Endothelial cell of hepatic sinusoid (primary cell): ENCODE measurements around the gene SMC1B.

Experiments
- in situ Hi-C: cut with HindIII; loops from 2 replicates; pipeline ENCODE4 v1.10.0; 2017; ENCODE audit warnings: low sequenced_read_pairs

SMC1B gene

GRCh38 chr22:45324311-45324711 lies 89.1 kb downstream of the SMC1B start:
- in situ Hi-C loops: no loop called here

DNA sequence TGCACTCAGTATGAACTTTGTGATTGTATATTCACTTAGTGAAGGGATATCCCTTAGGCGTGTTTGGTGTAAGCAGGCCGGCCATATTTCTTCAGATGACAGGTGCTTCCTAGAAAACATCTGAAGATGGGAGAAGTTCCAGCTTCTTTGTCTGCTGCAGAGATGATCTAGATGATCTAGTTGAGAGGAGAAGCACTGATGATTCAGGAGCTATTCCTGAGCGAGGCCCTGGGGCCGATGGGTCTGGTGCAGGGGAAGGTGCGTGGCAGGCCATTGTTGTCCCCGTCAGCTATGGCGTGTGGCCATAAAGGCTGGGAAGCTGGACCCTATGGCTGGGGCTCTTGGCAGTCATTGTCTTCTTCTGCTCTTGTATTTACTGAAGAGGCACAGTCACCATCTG lies 89.7 kb downstream of the SMC1B start:
- in situ Hi-C loops: no loop called here

- in situ Hi-C loops: no loop called here
Measured at GRCh38 chr22:45322873-45323525, 90.4 kb downstream of the SMC1B start.

DNA sequence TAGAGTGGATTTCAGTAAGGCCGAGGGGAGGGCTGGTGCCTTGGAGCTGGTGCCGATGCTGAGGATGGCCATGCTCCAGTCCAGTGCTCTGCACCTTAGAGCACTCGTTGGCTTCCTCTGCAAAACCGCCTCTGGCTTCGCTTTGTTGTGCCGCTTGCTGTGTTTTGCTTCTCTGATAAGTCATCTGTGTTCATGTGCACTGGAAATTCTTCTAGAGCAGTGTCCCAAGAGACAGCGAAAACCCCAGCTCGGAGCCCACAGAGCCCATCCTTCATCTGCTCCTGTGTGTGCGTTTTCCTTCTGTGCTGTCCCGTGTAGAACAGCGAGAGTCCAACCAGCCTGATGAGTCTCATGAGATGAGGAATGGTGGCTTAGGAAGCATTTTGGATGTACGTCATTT lies 91.6 kb downstream of the SMC1B start:
- in situ Hi-C loops: no loop called here

DNA sequence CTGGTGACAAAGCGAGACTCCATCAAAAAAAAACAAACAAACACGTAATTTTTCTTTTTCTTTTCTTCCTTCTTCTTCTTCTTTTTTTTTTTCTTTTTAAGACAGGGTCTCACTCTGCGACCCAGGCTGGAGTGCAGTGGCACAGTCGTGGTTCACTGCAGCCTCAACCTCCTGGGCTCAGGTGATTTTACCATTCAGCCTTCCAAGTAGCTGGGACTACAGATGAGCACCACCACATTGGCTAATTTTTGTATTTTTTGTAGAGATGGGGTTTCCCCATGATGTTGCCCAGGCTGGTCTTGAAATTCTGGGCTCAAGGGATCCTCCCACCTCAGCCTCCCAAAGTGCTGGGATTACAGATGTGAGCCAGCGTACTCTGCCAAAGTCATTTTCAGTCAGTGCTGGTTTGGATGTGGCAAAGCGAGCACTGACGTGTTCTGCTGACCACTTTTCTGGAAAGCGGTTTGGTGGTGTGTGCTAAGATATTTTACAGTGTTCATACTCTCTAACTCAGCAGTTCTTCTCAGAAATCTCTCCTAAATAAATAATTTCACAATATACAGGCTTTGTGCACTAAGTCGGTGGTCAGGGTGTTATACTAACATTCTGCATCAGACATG lies 92.9 kb downstream of the SMC1B start:
- in situ Hi-C loops: no loop called here

GRCh38 chr22:45319324-45319685 lies 94.1 kb downstream of the SMC1B start:
- in situ Hi-C loops: no loop called here

- in situ Hi-C loops: no loop called here
Measured at GRCh38 chr22:45318558-45319323, 94.7 kb downstream of the SMC1B start.

- in situ Hi-C loops: no loop called here
Measured at GRCh38 chr22:45318168-45318557, 95.2 kb downstream of the SMC1B start.

GRCh38 chr22:45317551-45318167 lies 95.7 kb downstream of the SMC1B start:
- in situ Hi-C loops: no loop called here

DNA sequence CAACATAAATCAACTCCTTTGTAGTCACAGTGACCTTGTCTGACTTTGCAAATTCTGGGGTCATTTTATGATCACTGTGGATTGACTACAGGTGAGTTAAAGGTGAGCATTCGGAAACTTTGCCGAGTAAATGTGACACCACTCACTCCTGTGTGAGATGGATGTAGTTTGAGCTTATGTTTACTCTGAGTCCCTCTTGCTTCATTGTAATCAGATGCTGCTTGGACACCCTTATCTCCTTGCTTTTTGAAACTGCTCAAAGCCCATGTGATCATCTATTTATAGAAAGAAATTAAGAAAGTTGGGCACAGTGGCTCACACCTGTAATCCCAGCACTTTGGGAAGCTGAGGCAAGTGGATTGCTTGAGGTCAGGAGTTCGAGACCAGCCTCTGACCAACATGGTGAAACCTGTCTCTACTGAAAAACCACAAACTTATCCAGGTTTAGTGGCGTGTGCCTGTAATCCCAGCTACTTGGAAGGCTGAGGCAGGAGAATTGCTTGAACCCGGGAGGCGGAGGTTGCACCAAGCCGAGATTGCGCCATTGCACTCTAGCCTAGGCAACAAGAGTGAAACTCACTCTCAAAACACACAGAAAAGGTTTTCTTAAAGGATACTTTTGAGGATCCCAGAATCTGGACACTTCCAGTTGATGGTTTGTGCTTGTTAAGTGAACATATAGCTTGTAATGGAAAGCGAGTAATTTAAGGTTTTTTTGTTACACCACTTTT lies 96.4 kb downstream of the SMC1B start:
- in situ Hi-C loops: no loop called here

- in situ Hi-C loops: no loop called here
Measured at GRCh38 chr22:45314786-45315185, 98.6 kb downstream of the SMC1B start.

DNA sequence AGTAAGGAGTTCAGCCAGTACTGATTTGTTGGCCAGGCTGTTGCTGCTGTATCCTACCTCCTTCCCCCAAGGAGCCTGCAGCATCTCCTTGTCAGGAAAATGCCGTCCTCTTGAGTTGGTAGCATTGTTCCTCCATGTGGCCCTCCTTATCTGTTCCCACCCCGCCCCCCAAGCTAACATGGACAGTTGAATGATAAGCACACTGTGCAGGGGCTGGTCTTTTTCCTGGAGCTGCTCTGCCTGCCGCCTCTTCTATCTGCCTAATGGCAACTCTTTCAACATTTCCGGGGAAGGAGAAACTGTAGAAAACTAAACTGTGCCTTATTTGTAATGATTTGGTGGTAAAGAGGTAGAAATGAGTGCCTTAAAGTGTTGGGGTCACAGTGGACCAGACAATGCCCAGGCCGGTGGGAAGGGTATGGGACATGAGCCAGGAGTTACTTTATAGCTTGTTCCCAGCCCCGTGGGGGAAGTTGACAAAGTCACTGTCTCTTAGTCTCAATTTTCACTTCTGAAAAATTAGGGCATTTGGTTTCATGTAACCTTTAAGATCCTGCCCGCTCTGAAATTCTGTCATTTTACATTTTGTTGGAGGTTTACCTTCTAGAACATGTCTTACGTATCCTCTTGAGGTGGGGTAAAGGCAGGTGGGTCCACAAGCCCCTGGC lies 99.2 kb downstream of the SMC1B start:
- in situ Hi-C loops: no loop called here

DNA sequence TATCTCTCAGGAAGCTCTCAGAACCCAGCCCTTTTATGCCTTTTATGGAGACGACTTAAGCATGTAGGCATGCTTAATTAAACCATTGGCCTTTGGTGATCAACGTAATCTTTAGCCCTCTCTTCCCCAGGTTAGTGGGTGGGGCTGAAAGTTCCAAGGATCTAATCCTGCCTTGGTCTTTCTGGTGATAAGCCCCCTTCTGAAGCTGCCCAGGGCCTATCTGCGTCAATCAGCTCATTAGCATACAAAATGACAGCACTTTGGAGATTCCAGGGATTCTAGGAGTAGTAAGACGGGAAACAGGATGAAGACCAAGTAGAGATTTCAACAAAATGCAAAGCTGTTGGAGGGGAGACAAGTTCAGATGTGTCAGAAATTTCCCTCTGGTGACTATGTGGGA lies 100.5 kb downstream of the SMC1B start:
- in situ Hi-C loops: no loop called here

DNA sequence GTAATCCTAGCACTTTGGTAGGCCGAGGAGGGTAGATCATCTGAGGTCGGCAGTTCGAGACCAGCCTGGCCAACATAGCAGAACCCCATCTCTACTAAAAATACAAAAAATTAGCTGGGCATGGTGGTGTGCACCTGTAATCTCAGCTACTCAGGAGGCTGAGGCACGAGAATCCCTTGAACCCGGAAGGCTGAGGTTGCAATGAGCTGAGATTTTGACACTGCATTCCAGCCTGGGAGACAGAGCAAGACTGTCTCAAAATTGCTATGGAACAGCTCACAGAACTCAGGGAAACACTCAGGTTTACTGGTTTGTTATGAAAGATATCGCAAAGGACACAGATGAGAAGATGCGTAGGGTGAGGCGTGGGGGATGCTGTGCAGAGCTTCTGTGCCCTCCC lies 101.0 kb downstream of the SMC1B start:
- in situ Hi-C loops: no loop called here

- in situ Hi-C loops: no loop called here
Measured at GRCh38 chr22:45310977-45311531, 102.3 kb downstream of the SMC1B start.

DNA sequence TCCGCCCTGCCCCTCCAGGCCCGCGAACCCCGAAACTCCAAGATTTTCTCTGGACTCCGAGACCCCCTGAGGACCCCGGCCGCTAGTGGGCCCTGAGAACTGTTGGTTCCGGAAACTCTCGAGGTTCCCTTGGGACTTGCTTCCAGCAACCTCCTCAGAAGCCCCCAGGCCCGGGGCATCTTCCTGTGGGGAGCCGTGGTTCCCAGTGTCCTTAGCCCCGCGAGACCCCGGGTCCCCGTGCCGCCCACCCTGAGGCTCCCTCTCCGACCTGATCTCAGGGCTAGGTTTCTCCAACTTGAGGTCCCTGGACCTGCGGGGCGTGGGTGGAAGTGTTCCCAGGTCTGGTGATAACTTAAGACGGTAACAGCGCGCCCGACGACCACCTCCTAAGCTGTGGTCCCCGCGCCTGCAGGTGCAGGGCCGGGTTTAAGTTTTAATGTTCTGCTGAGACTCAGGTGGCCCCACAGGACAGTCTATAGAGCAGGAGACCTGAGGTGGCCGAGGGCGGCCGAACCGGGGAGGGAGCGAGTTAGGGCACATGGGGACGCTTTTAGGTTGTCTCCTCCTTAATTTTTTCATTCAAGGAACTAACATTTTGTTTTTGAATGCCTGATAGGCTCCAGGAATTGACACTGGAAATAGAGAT lies 102.9 kb downstream of the SMC1B start:
- in situ Hi-C loops: no loop called here

DNA sequence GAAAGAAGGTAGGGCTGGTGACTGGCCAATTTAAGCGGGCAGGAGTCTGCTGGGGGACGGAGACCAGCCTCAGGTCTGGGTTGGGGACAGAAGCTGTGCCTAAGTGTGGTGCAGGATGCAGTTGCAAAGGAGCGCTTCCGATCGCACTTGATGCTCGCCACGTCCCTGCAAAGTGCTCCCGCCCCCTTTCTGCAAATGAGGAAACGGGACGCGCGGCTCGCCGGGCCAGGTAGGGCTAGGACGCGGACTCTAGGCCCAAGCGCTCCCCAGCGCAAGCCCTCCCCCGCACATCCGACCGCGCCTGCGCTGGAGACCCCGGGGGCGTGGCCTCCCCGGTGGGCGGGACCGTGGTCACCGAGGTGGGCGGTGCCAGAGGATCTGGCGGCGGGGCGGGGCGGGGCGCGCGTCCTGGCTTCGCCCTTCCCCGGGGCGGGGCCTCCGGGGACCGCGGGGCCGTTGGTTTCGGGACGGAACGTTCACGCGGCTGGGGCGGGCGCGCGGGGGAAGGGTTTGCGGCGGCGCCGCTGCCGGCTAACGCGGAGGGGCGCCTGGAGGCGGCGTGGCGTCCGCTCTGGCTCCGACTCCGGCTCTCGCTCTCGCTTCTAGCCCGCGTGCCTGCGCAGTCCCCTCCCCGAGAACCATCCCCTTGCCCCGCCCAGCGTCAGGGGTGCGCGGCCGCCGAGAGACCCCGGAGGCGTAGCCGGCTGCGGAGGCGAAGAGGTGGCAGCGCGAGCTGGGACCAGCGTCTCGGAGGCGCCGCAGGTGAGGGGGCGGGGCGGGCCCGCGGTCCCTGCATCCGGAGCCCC lies 103.8 kb downstream of the SMC1B start, which contains the start of gene FAM118A:
Gene FAM118A, plus strand, starts transcription at position 513 of the 806 bp plus-strand sequence. CDS start 12,446 bp downstream, outside the sequence.
- in situ Hi-C loops: no loop called here

DNA sequence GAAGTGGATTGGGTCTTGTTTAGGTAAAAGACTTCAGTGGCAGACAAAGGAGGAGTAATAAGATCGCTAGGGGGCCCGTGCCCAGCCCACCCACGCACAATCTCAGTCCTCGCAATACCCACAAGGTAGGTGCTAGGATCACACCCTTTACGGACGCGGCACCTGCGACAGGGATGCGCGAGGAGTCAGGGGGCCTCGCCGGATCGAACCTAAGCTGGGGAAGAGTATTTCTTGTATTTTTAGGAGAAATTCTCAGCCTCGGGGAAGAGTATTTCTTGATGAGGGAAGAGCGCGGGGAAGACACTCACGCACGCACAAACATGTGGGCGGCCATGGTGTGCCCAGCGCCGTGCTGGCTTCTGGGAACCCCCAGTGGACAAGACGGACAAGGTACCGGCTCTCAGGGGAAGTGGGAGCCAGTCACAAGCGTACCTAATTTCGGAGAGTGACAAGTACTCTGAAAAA lies 104.4 kb downstream of the SMC1B start:
- in situ Hi-C loops: no loop called here
